HG03175 (cell line): Measurements from ENCODE around the gene LRBA.
"Not testable (repeated sequence)": the region's sequence is repeated elsewhere in the genome, so short reads cannot be mapped to it uniquely, and the experiment has no call there.

Experiments
- ATAC-seq: cut with Tn5 transposase; IDR thresholded peaks from one replicate; pipeline ENCODE4 v1.9.1; 2021; ENCODE audit warnings: mild to moderate bottlenecking, moderate library complexity; ENCODE audit not compliant: unreplicated experiment

The LRBA gene

GRCh38 chr4:150949342-150949741, 65.7 kb downstream of the LRBA start:
- no peak for ATAC-seq

GRCh38 chr4:150948710-150949109, 66.4 kb downstream of the LRBA start:
- no peak for ATAC-seq

- no peak for ATAC-seq
Measured at GRCh38 chr4:150948074-150948473, 67.0 kb downstream of the LRBA start.

GRCh38 chr4:150944660-150945059, 70.4 kb downstream of the LRBA start:
- ATAC-seq: no peak

- no peak for ATAC-seq
Measured at GRCh38 chr4:150943818-150944217, 71.3 kb downstream of the LRBA start.

GRCh38 chr4:150943126-150943525, 72.0 kb downstream of the LRBA start:
- no peak for ATAC-seq

- ATAC-seq: no peak
Measured at GRCh38 chr4:150942539-150942938, 72.5 kb downstream of the LRBA start.

GRCh38 chr4:150940123-150940522, 75.0 kb downstream of the LRBA start:
- no peak for ATAC-seq

- ATAC-seq: no peak
Measured at GRCh38 chr4:150939530-150939929, 75.6 kb downstream of the LRBA start.

- ATAC-seq: no peak
Measured at GRCh38 chr4:150938873-150939499, 76.1 kb downstream of the LRBA start.

GRCh38 chr4:150938417-150938816, 76.7 kb downstream of the LRBA start:
- no peak for ATAC-seq

- ATAC-seq: no peak
Measured at GRCh38 chr4:150934022-150934421, 81.1 kb downstream of the LRBA start.

GRCh38 chr4:150931796-150932195, 83.3 kb downstream of the LRBA start:
- no peak for ATAC-seq

GRCh38 chr4:150931005-150931404, 84.1 kb downstream of the LRBA start:
- ATAC-seq: no peak

- no peak for ATAC-seq
Measured at GRCh38 chr4:150923945-150924344, 91.1 kb downstream of the LRBA start.

GRCh38 chr4:150921486-150921885, 93.6 kb downstream of the LRBA start:
- not testable (repeated sequence) for ATAC-seq

GRCh38 chr4:150918562-150918961, 96.5 kb downstream of the LRBA start:
- not testable (repeated sequence) for ATAC-seq

GRCh38 chr4:150911326-150911725, 103.8 kb downstream of the LRBA start:
- ATAC-seq: no peak

GRCh38 chr4:150909116-150909515, 106.0 kb downstream of the LRBA start:
- peak; percentile 46 for ATAC-seq

- ATAC-seq: no peak
Measured at GRCh38 chr4:150906987-150907633, 108.0 kb downstream of the LRBA start.

- no peak for ATAC-seq
Measured at GRCh38 chr4:150904671-150905070, 110.4 kb downstream of the LRBA start.

GRCh38 chr4:150903603-150904002, 111.5 kb downstream of the LRBA start:
- no peak for ATAC-seq

GRCh38 chr4:150896497-150896896, 118.6 kb downstream of the LRBA start:
- no peak for ATAC-seq
